ENCODE results near the gene TRPM4.
A peak's percentile ranks its signal among the peaks of the same experiment; 100 is the strongest.
"Not testable (repeated sequence)": the region's sequence is repeated elsewhere in the genome, so short reads cannot be mapped to it uniquely, and the experiment has no call there.

The TRPM4 gene

DNA sequence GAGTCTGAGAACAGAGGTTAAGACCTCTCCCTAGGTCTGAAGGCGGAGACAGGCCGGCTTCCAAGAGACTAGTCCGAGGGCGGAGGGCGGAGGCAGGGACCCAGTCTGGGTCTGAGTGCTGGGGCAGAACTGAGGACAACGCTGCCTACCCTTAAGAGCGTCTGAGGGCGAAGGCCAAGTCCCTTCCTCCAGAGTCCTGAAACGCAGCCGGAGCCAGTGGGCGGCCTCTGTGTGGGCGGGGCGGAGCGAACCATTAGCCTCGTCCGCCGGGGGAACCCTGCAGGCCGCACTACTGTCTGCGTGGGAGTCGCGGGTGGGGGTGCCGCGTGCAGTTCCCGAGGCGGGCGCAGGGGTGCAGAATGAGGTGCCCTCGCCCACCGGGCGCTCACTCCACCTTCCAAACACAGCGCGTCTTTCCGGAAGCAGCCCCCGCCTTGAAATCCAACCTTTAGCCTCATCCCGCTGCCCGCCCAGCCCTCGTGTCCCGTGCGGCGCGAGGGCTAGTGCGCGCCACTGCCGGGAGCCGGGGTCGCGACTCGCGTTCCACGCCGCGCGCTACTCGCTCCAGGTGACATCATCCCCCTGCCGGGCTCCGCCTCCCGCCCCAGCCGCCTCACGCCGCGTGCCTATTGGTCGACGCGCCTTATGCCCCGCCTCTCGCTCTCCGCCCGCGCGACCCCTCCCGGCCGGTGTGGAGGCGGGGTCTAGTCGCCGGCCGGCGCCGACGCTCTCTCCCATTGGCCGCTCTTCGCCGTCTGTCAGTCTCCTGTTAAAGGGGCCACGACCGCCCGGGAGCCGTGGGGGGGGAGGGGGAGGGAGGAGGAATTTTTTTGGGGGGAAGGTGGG, 38.8 kb upstream of the TRPM4 start, which contains the start of gene C19orf73:
TSS of gene C19orf73 (minus strand) at position 579 of the 846 bp plus-strand sequence. CDS start at position 458, 121 bp downstream.
- under 1% methylated on average over 85 of the region's 85 CpGs for WGBS
- Histone ChIP-seq H3K4me3 (ENCODE audit: low read length) (peak within 1 kb of the TSS; percentile 94), H3K36me3 (ENCODE audit: insufficient read depth, low read length) (no peaks in the 10 kb centered on the region), H3K27ac (ENCODE audit: low read depth, low read length) (peak within 1 kb of the TSS; percentile 97), H3K9ac (ENCODE audit: low read depth, low read length) (peak within 1 kb of the TSS; percentile 90), H3K9me3 (ENCODE audit: insufficient read depth, low read depth, low read length) (no peaks in the 10 kb centered on the region), H3K27me3 (ENCODE audit: insufficient read depth, low read length) (peaks cover 31% of the 10 kb centered on the region), H3K4me1 (ENCODE audit: insufficient read depth, low read length) (no peaks in the 10 kb centered on the region; the same call in 1 of the 2 replicates)

GRCh38 chr19:49119411-49120324, 37.9 kb upstream of the TRPM4 start, which contains the start of gene PPFIA3:
PPFIA3 (plus strand) TSS chr19:49119544; CDS start chr19:49127874, 8,330 bp downstream.
- Histone ChIP-seq H3K27ac (ENCODE audit: low read depth, low read length) (peak within 1 kb of the TSS; percentile 97), H3K27me3 (ENCODE audit: insufficient read depth, low read length) (peaks cover 31% of the 10 kb centered on the region), H3K36me3 (ENCODE audit: insufficient read depth, low read length) (no peaks in the 10 kb centered on the region), H3K4me1 (ENCODE audit: insufficient read depth, low read length) (no peaks in the 10 kb centered on the region; the same call in 1 of the 2 replicates), H3K9ac (ENCODE audit: low read depth, low read length) (peak within 1 kb of the TSS; percentile 90), H3K9me3 (ENCODE audit: insufficient read depth, low read depth, low read length) (no peaks in the 10 kb centered on the region), H3K4me3 (ENCODE audit: low read length) (peak within 1 kb of the TSS; percentile 94)
- 1% methylated on average over 88 of the region's 90 CpGs for WGBS

GRCh38 chr19:49120325-49120683, 37.3 kb upstream of the TRPM4 start:
- Histone ChIP-seq H3K9me3 (ENCODE audit: insufficient read depth, low read depth, low read length) (no peaks in the 10 kb centered on the region), H3K9ac (ENCODE audit: low read depth, low read length) (no peak overlapping the region), H3K27me3 (ENCODE audit: insufficient read depth, low read length) (peaks cover 24% of the 10 kb centered on the region), H3K36me3 (ENCODE audit: insufficient read depth, low read length) (no peaks in the 10 kb centered on the region), H3K27ac (ENCODE audit: low read depth, low read length) (no peak overlapping the region), H3K4me3 (ENCODE audit: low read length) (peak overlapping the region; percentile 94), H3K4me1 (ENCODE audit: insufficient read depth, low read length) (peaks cover 4% of the 10 kb centered on the region; the same call in 1 of the 2 replicates)
- 22% methylated on average over 16 of the region's 16 CpGs for WGBS

DNA sequence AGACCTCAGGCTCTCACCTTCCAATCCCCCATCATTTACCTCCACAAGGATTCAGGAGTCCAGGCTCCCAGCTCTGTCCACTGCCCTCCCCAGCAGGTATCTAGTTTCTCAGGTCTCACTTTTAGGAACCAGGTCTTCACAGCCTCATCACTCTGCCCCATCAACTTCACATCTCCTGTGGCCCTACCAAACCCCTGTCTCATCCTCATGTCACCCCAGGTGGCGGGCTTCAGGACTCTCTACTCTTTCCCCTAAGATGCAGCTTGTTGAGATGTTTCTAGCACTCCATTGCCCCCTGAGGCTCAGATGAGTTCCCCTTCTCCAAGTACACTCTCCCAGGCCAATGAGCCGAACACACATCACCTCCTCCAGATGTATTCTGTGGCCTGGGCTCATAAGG, 36.7 kb upstream of the TRPM4 start:
- H3K27ac ChIP-seq (ENCODE audit: low read depth, low read length) = no peak overlapping the region
- peaks cover 4% of the 10 kb centered on the region; the same call in 1 of the 2 replicates for H3K4me1 ChIP-seq (ENCODE audit: insufficient read depth, low read length)
- H3K4me3 ChIP-seq (ENCODE audit: low read length) = no peak overlapping the region
- no peaks in the 10 kb centered on the region for H3K9me3 ChIP-seq (ENCODE audit: insufficient read depth, low read depth, low read length)
- peaks cover 22% of the 10 kb centered on the region for H3K27me3 ChIP-seq (ENCODE audit: insufficient read depth, low read length)
- H3K9ac ChIP-seq (ENCODE audit: low read depth, low read length) = no peak overlapping the region
- H3K36me3 ChIP-seq (ENCODE audit: insufficient read depth, low read length) = no peaks in the 10 kb centered on the region
- 72% methylated on average over 2 of the region's 2 CpGs for WGBS

DNA sequence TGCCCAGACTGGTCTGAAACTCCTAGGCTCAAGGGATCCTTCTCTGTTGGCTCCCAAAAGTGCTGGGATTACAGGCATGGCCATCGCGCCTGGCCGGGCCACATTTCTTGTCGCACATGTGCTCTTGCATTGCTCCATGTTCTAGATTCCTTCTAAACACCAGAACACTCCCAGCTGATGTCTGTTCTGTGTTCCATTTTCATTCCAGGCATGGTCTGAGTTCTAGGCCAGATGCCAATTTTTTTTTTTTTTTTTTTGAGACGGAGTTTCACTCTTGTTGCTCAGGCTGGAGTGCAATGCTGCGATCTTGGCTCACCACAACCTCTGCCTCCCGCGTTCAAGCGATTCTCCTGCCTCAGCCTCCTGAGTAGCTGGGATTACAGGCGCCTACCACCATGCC, 35.8 kb upstream of the TRPM4 start:
- H3K4me3 ChIP-seq (ENCODE audit: low read length); H3K36me3 ChIP-seq (ENCODE audit: insufficient read depth, low read length); H3K27ac ChIP-seq (ENCODE audit: low read depth, low read length); H3K4me1 ChIP-seq (ENCODE audit: insufficient read depth, low read length); H3K9me3 ChIP-seq (ENCODE audit: insufficient read depth, low read depth, low read length); H3K9ac ChIP-seq (ENCODE audit: low read depth, low read length): not testable (repeated sequence)
- H3K27me3 ChIP-seq (ENCODE audit: insufficient read depth, low read length) = peaks cover 22% of the 10 kb centered on the region
- WGBS = 83% methylated on average over 10 of the region's 10 CpGs

DNA sequence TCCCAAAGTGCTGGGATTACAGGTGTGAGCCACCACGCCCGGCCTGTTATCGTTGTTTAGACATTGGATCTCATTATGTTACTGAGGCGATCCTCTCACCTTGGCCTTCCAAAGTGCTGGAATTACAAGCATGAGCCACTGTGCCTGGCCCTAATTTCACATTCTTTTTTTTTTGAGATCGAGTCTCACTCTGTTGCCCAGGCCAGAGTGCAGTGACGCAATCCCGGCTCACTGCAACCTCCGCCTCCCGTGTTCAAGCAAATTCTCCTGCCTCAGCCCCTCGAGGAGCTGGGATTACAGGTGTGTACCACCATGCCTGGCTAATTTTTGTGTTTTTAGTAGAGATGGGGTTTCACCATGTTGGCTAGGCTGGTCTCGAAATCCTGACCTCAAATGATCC, 34.3 kb upstream of the TRPM4 start:
- not testable (repeated sequence) for H3K4me3 ChIP-seq (ENCODE audit: low read length); H3K9me3 ChIP-seq (ENCODE audit: insufficient read depth, low read depth, low read length); H3K36me3 ChIP-seq (ENCODE audit: insufficient read depth, low read length); H3K27ac ChIP-seq (ENCODE audit: low read depth, low read length); H3K9ac ChIP-seq (ENCODE audit: low read depth, low read length); H3K4me1 ChIP-seq (ENCODE audit: insufficient read depth, low read length)
- peaks cover 22% of the 10 kb centered on the region for H3K27me3 ChIP-seq (ENCODE audit: insufficient read depth, low read length)
- WGBS = 92% methylated on average over 11 of the region's 11 CpGs

- no peak overlapping the region for H3K27ac ChIP-seq (ENCODE audit: low read depth, low read length)
- WGBS = 50% methylated on average over 21 of the region's 23 CpGs
- H3K27me3 ChIP-seq (ENCODE audit: insufficient read depth, low read length) = peaks cover 14% of the 10 kb centered on the region
- peaks cover 8% of the 10 kb centered on the region; the same call in 1 of the 2 replicates for H3K4me1 ChIP-seq (ENCODE audit: insufficient read depth, low read length)
- no peaks in the 10 kb centered on the region for H3K36me3 ChIP-seq (ENCODE audit: insufficient read depth, low read length)
- peak overlapping the region; percentile 29 for H3K4me3 ChIP-seq (ENCODE audit: low read length)
- H3K9ac ChIP-seq (ENCODE audit: low read depth, low read length) = no peak overlapping the region
- no peaks in the 10 kb centered on the region for H3K9me3 ChIP-seq (ENCODE audit: insufficient read depth, low read depth, low read length)
Measured at GRCh38 chr19:49125025-49125731, 32.4 kb upstream of the TRPM4 start.

DNA sequence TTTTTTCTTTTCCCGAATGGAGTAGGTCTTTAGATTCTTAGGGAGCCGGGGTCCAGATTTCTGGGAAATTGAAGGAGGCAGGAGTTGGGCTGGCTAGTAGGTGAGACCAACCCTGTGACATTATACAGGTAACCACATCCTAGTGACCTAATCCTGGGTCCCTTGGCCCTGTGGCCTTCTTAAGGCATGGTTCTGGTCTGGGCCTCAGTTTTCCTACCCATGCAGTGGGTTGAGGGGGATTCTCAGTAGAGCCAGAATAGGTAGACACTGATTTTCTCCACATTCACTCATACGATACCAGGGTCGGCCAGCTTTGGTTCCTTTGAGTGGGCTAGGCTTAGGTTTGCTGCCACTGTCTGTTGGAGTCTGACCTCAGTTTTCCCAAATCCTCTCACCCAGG, 31.0 kb upstream of the TRPM4 start:
- H3K9ac ChIP-seq (ENCODE audit: low read depth, low read length) = no peak overlapping the region
- no peaks in the 10 kb centered on the region for H3K9me3 ChIP-seq (ENCODE audit: insufficient read depth, low read depth, low read length)
- H3K27ac ChIP-seq (ENCODE audit: low read depth, low read length) = no peak overlapping the region
- H3K4me1 ChIP-seq (ENCODE audit: insufficient read depth, low read length) = peaks cover 8% of the 10 kb centered on the region; the same call in 1 of the 2 replicates
- 88% methylated on average over 2 of the region's 4 CpGs for WGBS
- no peaks in the 10 kb centered on the region for H3K36me3 ChIP-seq (ENCODE audit: insufficient read depth, low read length)
- peaks cover 3% of the 10 kb centered on the region for H3K27me3 ChIP-seq (ENCODE audit: insufficient read depth, low read length)
- no peak overlapping the region for H3K4me3 ChIP-seq (ENCODE audit: low read length)

DNA sequence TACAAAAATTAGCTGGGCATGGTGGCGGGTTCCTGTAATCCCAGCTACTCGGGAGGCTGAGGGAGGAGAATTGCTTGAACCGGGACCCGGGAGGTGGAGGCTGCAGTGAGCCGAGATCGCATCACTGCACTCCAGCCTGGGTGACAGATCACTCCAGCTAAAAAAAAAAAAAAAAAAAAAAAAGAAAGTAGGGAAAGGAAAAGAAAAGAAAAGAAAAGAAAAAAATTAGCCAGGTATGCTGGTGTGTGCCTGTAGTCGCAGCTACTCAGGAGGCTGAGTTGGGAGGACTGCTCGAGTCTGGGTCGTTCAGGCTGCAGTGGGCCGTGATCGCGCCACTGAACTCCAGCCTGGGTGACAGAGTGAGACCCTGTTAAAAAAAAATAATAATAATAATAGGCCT, 30.4 kb upstream of the TRPM4 start:
- not testable (repeated sequence) for H3K36me3 ChIP-seq (ENCODE audit: insufficient read depth, low read length); H3K4me1 ChIP-seq (ENCODE audit: insufficient read depth, low read length); H3K27ac ChIP-seq (ENCODE audit: low read depth, low read length); H3K9me3 ChIP-seq (ENCODE audit: insufficient read depth, low read depth, low read length); H3K27me3 ChIP-seq (ENCODE audit: insufficient read depth, low read length); H3K9ac ChIP-seq (ENCODE audit: low read depth, low read length)
- H3K4me3 ChIP-seq (ENCODE audit: low read length) = peak overlapping the region; percentile 50; the same call in 1 of the 2 replicates
- 94% methylated on average over 12 of the region's 12 CpGs for WGBS

GRCh38 chr19:49127674-49128544, 29.7 kb upstream of the TRPM4 start:
- peak overlapping the region; percentile 41; the same call in 1 of the 2 replicates for H3K27ac ChIP-seq (ENCODE audit: low read depth, low read length)
- 5% methylated on average over 60 of the region's 63 CpGs for WGBS
- H3K36me3 ChIP-seq (ENCODE audit: insufficient read depth, low read length) = no peaks in the 10 kb centered on the region
- H3K27me3 ChIP-seq (ENCODE audit: insufficient read depth, low read length) = no peaks in the 10 kb centered on the region
- peak overlapping the region; percentile 78 for H3K4me3 ChIP-seq (ENCODE audit: low read length)
- no peaks in the 10 kb centered on the region for H3K9me3 ChIP-seq (ENCODE audit: insufficient read depth, low read depth, low read length)
- peak overlapping the region; percentile 63 for H3K9ac ChIP-seq (ENCODE audit: low read depth, low read length)
- H3K4me1 ChIP-seq (ENCODE audit: insufficient read depth, low read length) = peaks cover 8% of the 10 kb centered on the region; the same call in 1 of the 2 replicates

Data from HUES64 (cell line).